ENCODE data around the gene N4BP2L1.

Gene N4BP2L1

GRCh38 chr13:32456591-32456990 is 28.7 kb upstream of the N4BP2L1 start:
- WGBS (ENCODE audit: extremely low coverage, insufficient coverage, insufficient read length) = no CpG with 5 or more reads among the region's 2 CpGs
- no peak overlapping the region for H4K12ac ChIP-seq (ENCODE audit: low read depth, low read length)
- H2BK12ac ChIP-seq (ENCODE audit: low read length) = no peak overlapping the region

GRCh38 chr13:32455594-32455903 is 27.6 kb upstream of the N4BP2L1 start:
- Histone ChIP-seq H3K18ac (ENCODE audit: low read length) (no peak overlapping the region), H3K79me1 (ENCODE audit: low read length) (no peaks in the 10 kb centered on the region), H3K27ac (ENCODE audit: low read depth, low read length) (no peak overlapping the region), H3K4me3 (ENCODE audit: low read depth, low read length) (no peak overlapping the region), H4K91ac (ENCODE audit: low read depth, low read length) (no peak overlapping the region), H3K36me3 (ENCODE audit: control insufficient read depth in 1 of 2, insufficient read depth in 2 of 2, low read length in 2 of 2) (peaks cover 0 to 1% of the 10 kb centered on the region in 2 experiments), H2BK12ac (ENCODE audit: low read length) (no peak overlapping the region), H2AFZ (ENCODE audit: insufficient read depth, low read length, poor library complexity) (no peak overlapping the region), H3K9ac (ENCODE audit: low read length) (no peak overlapping the region), H2AK5ac (ENCODE audit: low read length) (no peak overlapping the region), H4K12ac (ENCODE audit: low read depth, low read length) (no peak overlapping the region), H3K14ac (ENCODE audit: low read length) (no peak overlapping the region), H3K4me1 (ENCODE audit: control insufficient read depth in 1 of 2, insufficient read depth in 2 of 2, low read length in 2 of 2) (no peaks in the 10 kb centered on the region), H3K4me2 (ENCODE audit: low read length) (no peak overlapping the region), H3K27me3 (ENCODE audit: insufficient read depth, low read length) (no peaks in the 10 kb centered on the region), H3K9me3 (ENCODE audit: insufficient read depth, low read depth, low read length) (peaks cover 3% of the 10 kb centered on the region), H2BK120ac (ENCODE audit: insufficient read depth, low read length, poor library complexity) (no peak overlapping the region), H2BK5ac (ENCODE audit: low read depth, low read length, poor library complexity) (no peak overlapping the region), H4K8ac (ENCODE audit: low read depth, low read length) (no peak overlapping the region), H3K23ac (ENCODE audit: low read length) (peak overlapping the region; percentile 4), H3K79me2 (ENCODE audit: control insufficient read depth, insufficient read depth, low read length, poor library complexity) (no peaks in the 10 kb centered on the region), H3K4ac (ENCODE audit: low read depth, low read length) (no peak overlapping the region)
- no peak for DNase-seq
- WGBS (ENCODE audit: extremely low coverage, insufficient coverage, insufficient read length) = no CpG with 5 or more reads among the region's 2 CpGs

More at GRCh38 chr13:32456591-32456990, 28.7 kb upstream of the N4BP2L1 start:
- DNase-seq = no peak
- Histone ChIP-seq H3K4me1 (ENCODE audit: control insufficient read depth in 1 of 2, insufficient read depth in 2 of 2, low read length in 2 of 2) (no peaks in the 10 kb centered on the region), H3K27me3 (ENCODE audit: insufficient read depth, low read length) (no peaks in the 10 kb centered on the region), H2BK5ac (ENCODE audit: low read depth, low read length, poor library complexity) (no peak overlapping the region), H3K4ac (ENCODE audit: low read depth, low read length) (no peak overlapping the region), H3K79me2 (ENCODE audit: control insufficient read depth, insufficient read depth, low read length, poor library complexity) (no peaks in the 10 kb centered on the region), H3K79me1 (ENCODE audit: low read length) (no peaks in the 10 kb centered on the region), H2BK120ac (ENCODE audit: insufficient read depth, low read length, poor library complexity) (no peak overlapping the region), H3K14ac (ENCODE audit: low read length) (no peak overlapping the region), H3K9ac (ENCODE audit: low read length) (no peak overlapping the region), H3K27ac (ENCODE audit: low read depth, low read length) (no peak overlapping the region), H3K4me2 (ENCODE audit: low read length) (no peak overlapping the region), H3K36me3 (ENCODE audit: control insufficient read depth in 1 of 2, insufficient read depth in 2 of 2, low read length in 2 of 2) (no peaks in the 10 kb centered on the region), H4K8ac (ENCODE audit: low read depth, low read length) (no peak overlapping the region), H2AFZ (ENCODE audit: insufficient read depth, low read length, poor library complexity) (no peak overlapping the region), H3K18ac (ENCODE audit: low read length) (no peak overlapping the region), H4K91ac (ENCODE audit: low read depth, low read length) (no peak overlapping the region), H3K4me3 (ENCODE audit: low read depth, low read length) (no peak overlapping the region), H3K9me3 (ENCODE audit: insufficient read depth, low read depth, low read length) (peaks cover 3% of the 10 kb centered on the region), H2AK5ac (ENCODE audit: low read length) (no peak overlapping the region), H3K23ac (ENCODE audit: low read length) (no peak overlapping the region)

- H2BK5ac ChIP-seq (ENCODE audit: low read depth, low read length, poor library complexity) = no peak overlapping the region
- H4K91ac ChIP-seq (ENCODE audit: low read depth, low read length) = no peak overlapping the region
Observed at GRCh38 chr13:32454886-32455593, 27.1 kb upstream of the N4BP2L1 start.

GRCh38 chr13:32453981-32454380 is 26.1 kb upstream of the N4BP2L1 start:
- Histone ChIP-seq H3K4me1 (ENCODE audit: control insufficient read depth in 1 of 2, insufficient read depth in 2 of 2, low read length in 2 of 2) (no peaks in the 10 kb centered on the region), H2BK120ac (ENCODE audit: insufficient read depth, low read length, poor library complexity) (no peak overlapping the region), H2BK5ac (ENCODE audit: low read depth, low read length, poor library complexity) (no peak overlapping the region), H3K23ac (ENCODE audit: low read length) (no peak overlapping the region), H3K79me1 (ENCODE audit: low read length) (no peaks in the 10 kb centered on the region), H2AFZ (ENCODE audit: insufficient read depth, low read length, poor library complexity) (no peak overlapping the region), H3K36me3 (ENCODE audit: control insufficient read depth in 1 of 2, insufficient read depth in 2 of 2, low read length in 2 of 2) (peaks cover 0 to 1% of the 10 kb centered on the region in 2 experiments), H3K27ac (ENCODE audit: low read depth, low read length) (no peak overlapping the region), H3K9ac (ENCODE audit: low read length) (no peak overlapping the region), H2BK12ac (ENCODE audit: low read length) (no peak overlapping the region), H2AK5ac (ENCODE audit: low read length) (no peak overlapping the region), H4K91ac (ENCODE audit: low read depth, low read length) (no peak overlapping the region), H3K14ac (ENCODE audit: low read length) (no peak overlapping the region), H3K18ac (ENCODE audit: low read length) (no peak overlapping the region), H3K9me3 (ENCODE audit: insufficient read depth, low read depth, low read length) (peaks cover 3% of the 10 kb centered on the region), H4K12ac (ENCODE audit: low read depth, low read length) (no peak overlapping the region), H4K8ac (ENCODE audit: low read depth, low read length) (no peak overlapping the region), H3K4ac (ENCODE audit: low read depth, low read length) (no peak overlapping the region), H3K4me3 (ENCODE audit: low read depth, low read length) (no peak overlapping the region), H3K79me2 (ENCODE audit: control insufficient read depth, insufficient read depth, low read length, poor library complexity) (no peaks in the 10 kb centered on the region), H3K27me3 (ENCODE audit: insufficient read depth, low read length) (no peaks in the 10 kb centered on the region), H3K4me2 (ENCODE audit: low read length) (no peak overlapping the region)
- no CpG with 5 or more reads among the region's 1 CpG for WGBS (ENCODE audit: extremely low coverage, insufficient coverage, insufficient read length)
- no peak for DNase-seq

More at GRCh38 chr13:32454886-32455593, 27.1 kb upstream of the N4BP2L1 start:
- Histone ChIP-seq H3K23ac (ENCODE audit: low read length) (peak overlapping the region; percentile 70), H3K14ac (ENCODE audit: low read length) (no peak overlapping the region), H3K27ac (ENCODE audit: low read depth, low read length) (no peak overlapping the region), H2BK12ac (ENCODE audit: low read length) (no peak overlapping the region), H3K4me3 (ENCODE audit: low read depth, low read length) (no peak overlapping the region), H2BK120ac (ENCODE audit: insufficient read depth, low read length, poor library complexity) (no peak overlapping the region), H3K36me3 (ENCODE audit: control insufficient read depth in 1 of 2, insufficient read depth in 2 of 2, low read length in 2 of 2) (peaks cover 0 to 1% of the 10 kb centered on the region in 2 experiments), H3K27me3 (ENCODE audit: insufficient read depth, low read length) (no peaks in the 10 kb centered on the region), H3K79me1 (ENCODE audit: low read length) (no peaks in the 10 kb centered on the region), H3K4me2 (ENCODE audit: low read length) (no peak overlapping the region), H2AK5ac (ENCODE audit: low read length) (no peak overlapping the region), H3K9ac (ENCODE audit: low read length) (no peak overlapping the region), H3K4me1 (ENCODE audit: control insufficient read depth in 1 of 2, insufficient read depth in 2 of 2, low read length in 2 of 2) (no peaks in the 10 kb centered on the region), H4K8ac (ENCODE audit: low read depth, low read length) (no peak overlapping the region), H2AFZ (ENCODE audit: insufficient read depth, low read length, poor library complexity) (no peak overlapping the region), H3K9me3 (ENCODE audit: insufficient read depth, low read depth, low read length) (peaks cover 3% of the 10 kb centered on the region), H4K12ac (ENCODE audit: low read depth, low read length) (no peak overlapping the region), H3K18ac (ENCODE audit: low read length) (no peak overlapping the region), H3K4ac (ENCODE audit: low read depth, low read length) (no peak overlapping the region), H3K79me2 (ENCODE audit: control insufficient read depth, insufficient read depth, low read length, poor library complexity) (no peaks in the 10 kb centered on the region)
- no peak for DNase-seq
- WGBS (ENCODE audit: extremely low coverage, insufficient coverage, insufficient read length) = no CpG with 5 or more reads among the region's 8 CpGs
